ENCODE results near the gene QRICH1. TPM values are rescaled to one million over a fixed set of nuclear protein-coding genes. Genes with fewer than 3 reads are reported as not detected.

The QRICH1 gene
- polyA plus RNA-seq, 1 of the 3 experiments (the other 2 are of a cell fraction) = 58.5 TPM

DNA sequence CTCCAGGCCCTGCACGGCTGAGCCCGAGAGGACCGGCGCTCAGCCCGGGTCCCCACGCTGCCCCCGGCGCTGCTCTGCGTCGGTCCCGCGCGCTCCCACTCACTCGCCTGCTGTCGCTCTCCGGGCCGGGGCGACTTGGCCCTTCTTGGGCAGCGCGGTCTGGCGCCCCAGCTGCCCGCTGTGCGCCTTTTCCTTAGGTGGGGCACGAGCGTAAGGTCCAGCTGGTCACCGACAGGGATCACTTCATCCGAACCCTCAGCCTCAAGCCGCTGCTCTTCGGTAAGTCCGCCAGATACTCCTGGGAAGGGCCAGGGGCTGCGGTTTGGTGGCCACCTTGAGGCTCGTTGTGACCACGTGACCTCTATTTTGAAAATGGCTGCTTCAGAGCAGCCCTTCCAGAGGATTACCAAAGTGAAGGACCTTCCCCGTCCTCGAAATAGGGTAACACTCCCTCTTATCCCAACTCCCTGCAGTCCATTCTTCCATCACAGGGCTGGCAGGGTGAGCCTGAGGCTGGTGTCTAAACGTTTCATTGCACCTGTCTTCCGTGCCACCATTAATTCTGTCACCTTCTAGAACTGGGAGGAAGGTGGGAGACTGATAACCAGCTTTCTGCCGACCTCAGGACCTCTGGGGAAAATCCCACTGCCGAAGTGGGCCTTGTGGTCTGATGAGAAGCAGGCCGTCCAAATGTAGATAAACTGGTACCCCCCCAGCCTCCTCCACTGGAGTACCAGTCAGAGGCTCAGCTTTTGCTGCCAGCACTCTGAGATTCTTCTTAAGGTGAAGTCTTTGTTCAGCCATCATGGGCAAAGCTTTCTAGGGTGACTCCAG lies 103.0 kb downstream of the QRICH1 start:
- TF ChIP-seq REST (IDR thresholded peaks at IDR 0.05; ENCODE audit: low read depth, low read length) = no peak
- TF ChIP-seq MXI1 (IDR thresholded peaks at IDR 0.05; ENCODE audit: low read depth, low read length) = no peak
- no peak for TF ChIP-seq POLR2AphosphoS5 (IDR thresholded peaks at IDR 0.05; ENCODE audit: low read depth, low read length)
- no peak for TF ChIP-seq MAX (IDR thresholded peaks at IDR 0.05; ENCODE audit: low read depth)
- no peak for TF ChIP-seq EP300 (IDR thresholded peaks at IDR 0.05; ENCODE audit: borderline replicate concordance in 1 of 2, low read depth in 1 of 2, low read length in 1 of 2)
- no peak for TF ChIP-seq SMC3 (IDR thresholded peaks at IDR 0.05; ENCODE audit: low read depth, low read length)
- no peak for TF ChIP-seq GATA2 (CRISPR knock-in tag; IDR thresholded peaks at IDR 0.05)
- TF ChIP-seq FOXM1 (IDR thresholded peaks at IDR 0.05; ENCODE audit: low read depth) = no peak
- TF ChIP-seq FOSL2 (IDR thresholded peaks at IDR 0.05; ENCODE audit: borderline replicate concordance, low read depth) = no peak
- no peak for TF ChIP-seq RXRA (IDR thresholded peaks at IDR 0.05; ENCODE audit: borderline replicate concordance, low read depth)
- TF ChIP-seq RFX5 (IDR thresholded peaks at IDR 0.05; ENCODE audit: low read length) = no peak
- TF ChIP-seq TCF12 (IDR thresholded peaks at IDR 0.05) = no peak
- TF ChIP-seq JUND (IDR thresholded peaks at IDR 0.05) = no peak
- TF ChIP-seq IRF3 (IDR thresholded peaks at IDR 0.05; ENCODE audit: low read depth, low read length) = no peak
- TF ChIP-seq MEF2A (IDR thresholded peaks at IDR 0.05; ENCODE audit: borderline replicate concordance, low read depth) = no peak
- TF ChIP-seq CHD2 (IDR thresholded peaks at IDR 0.05; ENCODE audit: low read length, partially characterized antibody) = no peak
- TF ChIP-seq GABPA (IDR thresholded peaks at IDR 0.05; ENCODE audit: low read depth) = no peak
- TF ChIP-seq, protein P1, sequence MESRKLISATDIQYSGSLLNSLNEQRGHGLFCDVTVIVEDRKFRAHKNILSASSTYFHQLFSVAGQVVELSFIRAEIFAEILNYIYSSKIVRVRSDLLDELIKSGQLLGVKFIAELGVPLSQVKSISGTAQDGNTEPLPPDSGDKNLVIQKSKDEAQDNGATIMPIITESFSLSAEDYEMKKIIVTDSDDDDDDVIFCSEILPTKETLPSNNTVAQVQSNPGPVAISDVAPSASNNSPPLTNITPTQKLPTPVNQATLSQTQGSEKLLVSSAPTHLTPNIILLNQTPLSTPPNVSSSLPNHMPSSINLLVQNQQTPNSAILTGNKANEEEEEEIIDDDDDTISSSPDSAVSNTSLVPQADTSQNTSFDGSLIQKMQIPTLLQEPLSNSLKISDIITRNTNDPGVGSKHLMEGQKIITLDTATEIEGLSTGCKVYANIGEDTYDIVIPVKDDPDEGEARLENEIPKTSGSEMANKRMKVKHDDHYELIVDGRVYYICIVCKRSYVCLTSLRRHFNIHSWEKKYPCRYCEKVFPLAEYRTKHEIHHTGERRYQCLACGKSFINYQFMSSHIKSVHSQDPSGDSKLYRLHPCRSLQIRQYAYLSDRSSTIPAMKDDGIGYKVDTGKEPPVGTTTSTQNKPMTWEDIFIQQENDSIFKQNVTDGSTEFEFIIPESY (IDR thresholded peaks at IDR 0.05; ENCODE audit: borderline replicate concordance, low read depth) = no peak
- Histone ChIP-seq H3K9me2 (no peaks in the 10 kb centered on the region), H4K20me1 (ENCODE audit: insufficient read depth) (no peaks in the 10 kb centered on the region), H3K9ac (no peak overlapping the region), H3K9me3 (no peaks in the 10 kb centered on the region), H2AFZ (ENCODE audit: low read depth) (no peak overlapping the region), H3K4me2 (peak overlapping the region; percentile 71), H3K27ac (ENCODE audit: low read depth in 2 of 2, low read length in 1 of 2) (no peak overlapping the region), H3K4me1 (ENCODE audit: control insufficient read depth in 1 of 2, insufficient read depth in 2 of 2, low read depth in 1 of 2, low read length in 1 of 2) (peaks cover 0 to 2% of the 10 kb centered on the region in 2 experiments; a peak in 1 of 4 replicates), H3K36me3 (replicated peaks in 1 of 2; ENCODE audit: control insufficient read depth in 1 of 2, insufficient read depth in 2 of 2, low read length in 1 of 2) (peaks cover 0 to under 1% of the 10 kb centered on the region in 2 experiments), H3F3A (replicated peaks; ENCODE audit: insufficient read depth) (peaks cover 11% of the 10 kb centered on the region), H3K27me3 (ENCODE audit: insufficient read depth) (no peaks in the 10 kb centered on the region), H3K4me3 (ENCODE audit: low read depth in 2 of 2, low read length in 1 of 2) (peak overlapping the region; percentile 35 to 63; a peak in 3 of 4 replicates), H3K79me2 (ENCODE audit: insufficient read depth) (peaks cover 19% of the 10 kb centered on the region)
- no peak for DNase-seq
- 78% methylated on average over 38 of the region's 40 CpGs for WGBS (ENCODE audit: low lambda C conversion rate)
- ChIA-PET POLR2A (interaction anchor here (0.7 to 0.8 kb wide), 2 partner anchors 23 to 30 kb away, joined by 3 read pairs; no protein-coding TSS in a partner anchor), CTCF (interaction anchor here (0.8 to 7.3 kb wide), 4 partner anchors 27 to 960 kb away, joined by 3 to 114 read pairs (median 3); partner anchors contain the start of genes DALRD3 and NDUFAF3)

All from SK-N-SH (cell line).